NCI-H2227 (cell line): ENCODE results near the gene ATP2C2.

ENCODE experiments used
- DNase-seq: peaks from one replicate; lab custom pipeline; 2025; ENCODE audit not compliant: unreplicated experiment; lab: John Stamatoyannopoulos, UW

ATP2C2 gene

GRCh38 chr16:84486551-84487235 is 118.4 kb downstream of the ATP2C2 start:
- DNase-seq = no peak

- no peak for DNase-seq
These were observed 119.0 kb downstream of the ATP2C2 start for GRCh38 chr16:84487358-84487757.

- no peak for DNase-seq
These were observed 120.8 kb downstream of the ATP2C2 start for GRCh38 chr16:84489131-84489530.

- no peak for DNase-seq
These were observed 127.2 kb downstream of the ATP2C2 start for GRCh38 chr16:84495506-84495905.

GRCh38 chr16:84496991-84497390 is 128.7 kb downstream of the ATP2C2 start:
- DNase-seq = no peak

GRCh38 chr16:84497418-84498222 is 129.3 kb downstream of the ATP2C2 start:
- DNase-seq = no peak

GRCh38 chr16:84498223-84498610 is 129.9 kb downstream of the ATP2C2 start:
- DNase-seq = no peak

GRCh38 chr16:84498859-84499620 is 130.7 kb downstream of the ATP2C2 start:
- no peak for DNase-seq

- no peak for DNase-seq
These were observed 131.3 kb downstream of the ATP2C2 start for GRCh38 chr16:84499638-84500037.

GRCh38 chr16:84500531-84500930 is 132.2 kb downstream of the ATP2C2 start:
- no peak for DNase-seq

GRCh38 chr16:84501077-84501735 is 132.9 kb downstream of the ATP2C2 start:
- DNase-seq = no peak

- no peak for DNase-seq
These were observed 133.7 kb downstream of the ATP2C2 start for GRCh38 chr16:84502075-84502474.

- DNase-seq = no peak
These were observed 134.2 kb downstream of the ATP2C2 start for GRCh38 chr16:84502581-84502980.

GRCh38 chr16:84503751-84504395 is 135.5 kb downstream of the ATP2C2 start:
- DNase-seq = no peak

- DNase-seq = peak; percentile 97
These were observed 136.3 kb downstream of the ATP2C2 start, which contains the start of gene MEAK7 for GRCh38 chr16:84504420-84505248. Gene MEAK7, minus strand, starts transcription at chr16:84504659. Its CDS starts 6,573 bp downstream, at chr16:84498086.

- no peak for DNase-seq
These were observed 137.2 kb downstream of the ATP2C2 start for GRCh38 chr16:84505249-84506187.

- no peak for DNase-seq
These were observed 139.0 kb downstream of the ATP2C2 start for GRCh38 chr16:84507011-84507982.
